WTC11 (cell line): Measurements from ENCODE around the gene SART1. TPM values are rescaled to one million over a fixed set of nuclear protein-coding genes. Genes with fewer than 3 reads are reported as not detected.

Source experiments
- ATAC-seq: fragments of 200-7000 bp; cut with Tn5 transposase; 2 replicates; pipeline ENCODE4 v1.10.0; 2021; ENCODE audit warnings: mild to moderate bottlenecking, moderate library complexity
- CTCF ChIA-PET: fragments of 300-600 bp; sonication (Branson Sonifier 250); formaldehyde crosslinking; loops from one replicate; lab custom pipeline; 2021; ENCODE audit warnings: antibody characterized with exemption; lab: Charles Lee
- POLR2A ChIA-PET: fragments of 350-600 bp; sonication (Branson Sonifier 250); formaldehyde crosslinking; loops from one replicate; lab custom pipeline; 2021; ENCODE audit warnings: antibody characterized with exemption; lab: Charles Lee
- DNase-seq: peaks from one replicate; pipeline ENCODE4 v3.0.0; 2021; ENCODE audit warnings: low spot score
- H3K27ac Mint-ChIP-seq: 2 replicates; pipeline ENCODE4 v1.8.0; 2021; ENCODE audit warnings: mixed read lengths
- H3K27me3 Mint-ChIP-seq: 2 replicates; pipeline ENCODE4 v1.8.0; 2021; ENCODE audit warnings: low read depth, mild to moderate bottlenecking, moderate library complexity, mixed read lengths
- H3K36me3 Mint-ChIP-seq: 2 replicates; pipeline ENCODE4 v1.8.0; 2021; ENCODE audit warnings: mixed read lengths
- H3K4me1 Mint-ChIP-seq: 2 replicates; pipeline ENCODE4 v1.8.0; 2022; ENCODE audit warnings: mixed read lengths
- H3K4me3 Mint-ChIP-seq: 2 replicates; pipeline ENCODE4 v1.8.0; 2021; ENCODE audit warnings: mild to moderate bottlenecking, moderate library complexity, mixed read lengths
- H3K9me3 Mint-ChIP-seq: 2 replicates; pipeline ENCODE4 v1.8.0; 2021; ENCODE audit warnings: mixed read lengths
- CBFB ChIP-seq: sonication (generic); formaldehyde crosslinking; IDR thresholded peaks from 2 replicates; pipeline ENCODE4 v1.8.1; 2022; ENCODE audit warnings: mild to moderate bottlenecking, low read depth, missing genetic modification reagents
- CDX4 ChIP-seq: fragments of 250-450 bp; sonication (Bioruptor Pico); IDR thresholded peaks from 2 replicates; pipeline ENCODE4 v1.9.0; 2021; ENCODE audit warnings: moderate library complexity, mild to moderate bottlenecking, inconsistent platforms, borderline replicate concordance
- CREM ChIP-seq: sonication (generic); formaldehyde crosslinking; IDR thresholded peaks from 2 replicates; pipeline ENCODE4 v1.8.1; 2022; ENCODE audit warnings: mild to moderate bottlenecking, missing genetic modification reagents, moderate library complexity
- ELF4 ChIP-seq: sonication (generic); formaldehyde crosslinking; IDR thresholded peaks from 2 replicates; pipeline ENCODE4 v1.8.1; 2022; ENCODE audit warnings: low read depth, mild to moderate bottlenecking, moderate library complexity, missing genetic modification reagents
- FOXP1 ChIP-seq: sonication (generic); formaldehyde crosslinking; IDR thresholded peaks from 2 replicates; pipeline ENCODE4 v1.8.0; 2022; ENCODE audit warnings: missing genetic modification reagents, mild to moderate bottlenecking, moderate library complexity, borderline replicate concordance
- FOXP4 ChIP-seq: sonication (generic); formaldehyde crosslinking; IDR thresholded peaks from 2 replicates; pipeline ENCODE4 v1.8.0; 2022; ENCODE audit warnings: mild to moderate bottlenecking, missing genetic modification reagents
- HMGA2 ChIP-seq: fragments of 250-450 bp; sonication (Bioruptor Pico); IDR thresholded peaks from 2 replicates; pipeline ENCODE4 v1.4.0; 2021; ENCODE audit warnings: mild to moderate bottlenecking, moderate library complexity
- HMGXB4 ChIP-seq: sonication (generic); formaldehyde crosslinking; IDR thresholded peaks from 2 replicates; pipeline ENCODE4 v1.8.1; 2023; ENCODE audit warnings: mild to moderate bottlenecking, moderate library complexity, missing genetic modification reagents
- MAX ChIP-seq: sonication (generic); formaldehyde crosslinking; IDR thresholded peaks from 2 replicates; pipeline ENCODE4 v1.8.0; 2022; ENCODE audit warnings: mild to moderate bottlenecking, missing genetic modification reagents
- MLX ChIP-seq: sonication (generic); formaldehyde crosslinking; IDR thresholded peaks from 2 replicates; pipeline ENCODE4 v1.8.1; 2023; ENCODE audit warnings: mild to moderate bottlenecking, missing genetic modification reagents, moderate library complexity
- MYBL2 ChIP-seq: sonication (generic); formaldehyde crosslinking; IDR thresholded peaks from 2 replicates; pipeline ENCODE4 v1.8.1; 2023; ENCODE audit warnings: mild to moderate bottlenecking, moderate library complexity, missing genetic modification reagents
- NFYB ChIP-seq: sonication (generic); formaldehyde crosslinking; conservative IDR thresholded peaks from 2 replicates; pipeline ENCODE4 v1.8.0; 2022; ENCODE audit warnings: low read depth, missing genetic modification reagents
- OVOL2 ChIP-seq: fragments of 250-450 bp; sonication (Bioruptor Pico); IDR thresholded peaks from 2 replicates; pipeline ENCODE4 v1.9.0; 2021; ENCODE audit warnings: mild to moderate bottlenecking, borderline replicate concordance
- SP1 ChIP-seq: sonication (generic); formaldehyde crosslinking; conservative IDR thresholded peaks from 2 replicates; pipeline ENCODE4 v1.8.1; 2022; ENCODE audit warnings: missing genetic modification reagents
- ZBTB21 ChIP-seq: sonication (generic); formaldehyde crosslinking; IDR thresholded peaks from 2 replicates; pipeline ENCODE4 v1.8.1; 2023; ENCODE audit warnings: mild to moderate bottlenecking, missing genetic modification reagents, borderline replicate concordance
- ZNF138 ChIP-seq: sonication (generic); formaldehyde crosslinking; conservative IDR thresholded peaks from 2 replicates; pipeline ENCODE4 v1.8.1; 2022; ENCODE audit warnings: mild to moderate bottlenecking, moderate library complexity, missing genetic modification reagents
- ZNF263 ChIP-seq: sonication (generic); formaldehyde crosslinking; IDR thresholded peaks from 2 replicates; pipeline ENCODE4 v1.8.1; 2022; ENCODE audit warnings: low read depth, mild to moderate bottlenecking, moderate library complexity, missing genetic modification reagents
- ZSCAN18 ChIP-seq: fragments of 250-450 bp; sonication (Bioruptor Pico); IDR thresholded peaks from 2 replicates; pipeline ENCODE4 v2.1.2; 2022; ENCODE audit warnings: mild to moderate bottlenecking, moderate library complexity
- total RNA-seq: library from RNA; stranded (reverse); gene quantifications from 3 replicates; pipeline ENCODE4 v1.2.3, GENCODE V29; 2021
- TF ChIP-seq, protein P1 (sequence below): sonication (generic); formaldehyde crosslinking; IDR thresholded peaks from 2 replicates; pipeline ENCODE4 v1.8.1; 2022; ENCODE audit warnings: missing genetic modification reagents, borderline replicate concordance
- TF ChIP-seq, protein P2 (sequence below): sonication (generic); formaldehyde crosslinking; conservative IDR thresholded peaks from 2 replicates; pipeline ENCODE4 v1.8.1; 2022; ENCODE audit warnings: mild to moderate bottlenecking, missing genetic modification reagents
- TF ChIP-seq, protein P3 (sequence below): sonication (generic); formaldehyde crosslinking; IDR thresholded peaks from 2 replicates; pipeline ENCODE4 v1.8.0; 2023; ENCODE audit warnings: mild to moderate bottlenecking, missing genetic modification reagents

SART1 gene
- total RNA-seq, 1 experiment from 2014 or later = 57.0 TPM

- TF ChIP-seq HMGXB4 (CRISPR knock-in tag) (peak; percentile 36; the same call in 1 of the 2 replicates), OVOL2 (no peak), ZBTB21 (0 out of 2 replicates have a peak, but pooled peaks have one; percentile 41), FOXP1 (CRISPR knock-in tag) (peak; percentile 34; the same call in 1 of the 2 replicates), HMGA2 (CRISPR knock-in tag) (no peak), MAX (CRISPR knock-in tag) (peak; percentile 75; the same call in 1 of the 2 replicates), FOXP4 (peak; percentile 49; the same call in 1 of the 2 replicates), CBFB (CRISPR knock-in tag) (no peak), ZNF263 (CRISPR knock-in tag) (0 out of 2 replicates have a peak, but pooled peaks have one; percentile 29), SP1 (CRISPR knock-in tag) (0 out of 2 replicates have a peak, but pooled peaks have one; percentile 19), ZNF138 (CRISPR knock-in tag) (peak; percentile 51; the same call in 1 of the 2 replicates)
- TF ChIP-seq, protein P1, sequence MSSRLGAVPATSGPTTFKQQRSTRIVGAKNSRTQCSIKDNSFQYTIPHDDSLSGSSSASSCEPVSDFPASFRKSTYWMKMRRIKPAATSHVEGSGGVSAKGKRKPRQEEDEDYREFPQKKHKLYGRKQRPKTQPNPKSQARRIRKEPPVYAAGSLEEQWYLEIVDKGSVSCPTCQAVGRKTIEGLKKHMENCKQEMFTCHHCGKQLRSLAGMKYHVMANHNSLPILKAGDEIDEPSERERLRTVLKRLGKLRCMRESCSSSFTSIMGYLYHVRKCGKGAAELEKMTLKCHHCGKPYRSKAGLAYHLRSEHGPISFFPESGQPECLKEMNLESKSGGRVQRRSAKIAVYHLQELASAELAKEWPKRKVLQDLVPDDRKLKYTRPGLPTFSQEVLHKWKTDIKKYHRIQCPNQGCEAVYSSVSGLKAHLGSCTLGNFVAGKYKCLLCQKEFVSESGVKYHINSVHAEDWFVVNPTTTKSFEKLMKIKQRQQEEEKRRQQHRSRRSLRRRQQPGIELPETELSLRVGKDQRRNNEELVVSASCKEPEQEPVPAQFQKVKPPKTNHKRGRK (CRISPR knock-in tag) = no peak
These were observed 50.3 kb downstream of the SART1 start, which contains the start of gene CST6 (continued) for GRCh38 chr11:66011785-66012303.

DNA sequence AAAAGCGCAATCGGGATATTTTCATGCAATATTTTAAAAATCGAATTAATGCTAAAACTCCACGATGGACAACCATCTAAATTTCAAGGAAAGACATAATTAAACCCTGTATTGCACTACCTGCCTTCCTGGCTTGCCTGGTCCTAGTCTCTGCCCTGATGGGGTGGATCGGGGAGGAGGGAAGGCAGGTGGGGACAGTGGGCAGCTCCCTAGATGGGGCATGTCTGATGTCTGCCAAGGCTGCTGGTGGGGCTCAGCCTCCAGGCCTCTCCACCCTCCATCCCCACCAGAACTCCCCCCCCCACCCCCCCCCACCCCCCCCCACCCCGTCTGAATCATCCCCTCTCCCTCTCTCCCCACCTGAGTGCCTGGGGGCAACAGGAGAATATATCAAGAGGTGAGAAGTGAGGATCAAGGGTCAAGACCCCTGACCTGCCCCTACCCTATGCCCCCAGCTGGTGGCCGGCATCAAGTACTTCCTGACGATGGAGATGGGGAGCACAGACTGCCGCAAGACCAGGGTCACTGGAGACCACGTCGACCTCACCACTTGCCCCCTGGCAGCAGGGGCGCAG is 50.9 kb downstream of the SART1 start:
- H3K4me3 Mint-ChIP-seq = no peak overlapping the region
- POLR2A ChIA-PET = interaction anchor here (0.6 to 1.5 kb wide), 2 partner anchors 124 to 125 kb away, joined by 3 to 8 read pairs; partner anchors contain the start of gene FIBP

More for the DNA sequence above, 50.9 kb downstream of the SART1 start:
- H3K36me3 Mint-ChIP-seq = no peaks in the 10 kb centered on the region
- no peak for ATAC-seq
- peaks cover 1% of the 10 kb centered on the region; the same call in 1 of the 2 replicates for H3K4me1 Mint-ChIP-seq
- peaks cover 22% of the 10 kb centered on the region for H3K27me3 Mint-ChIP-seq
- TF ChIP-seq ZSCAN18 (CRISPR knock-in tag) (no peak), ELF4 (CRISPR knock-in tag) (no peak), MYBL2 (no peak), CDX4 (CRISPR knock-in tag) (no peak), MLX (CRISPR knock-in tag) (no peak), NFYB (CRISPR knock-in tag) (no peak), CREM (no peak)
- TF ChIP-seq, protein P2, sequence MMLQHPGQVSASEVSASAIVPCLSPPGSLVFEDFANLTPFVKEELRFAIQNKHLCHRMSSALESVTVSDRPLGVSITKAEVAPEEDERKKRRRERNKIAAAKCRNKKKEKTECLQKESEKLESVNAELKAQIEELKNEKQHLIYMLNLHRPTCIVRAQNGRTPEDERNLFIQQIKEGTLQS (CRISPR knock-in tag) = no peak
- TF ChIP-seq, protein P3, sequence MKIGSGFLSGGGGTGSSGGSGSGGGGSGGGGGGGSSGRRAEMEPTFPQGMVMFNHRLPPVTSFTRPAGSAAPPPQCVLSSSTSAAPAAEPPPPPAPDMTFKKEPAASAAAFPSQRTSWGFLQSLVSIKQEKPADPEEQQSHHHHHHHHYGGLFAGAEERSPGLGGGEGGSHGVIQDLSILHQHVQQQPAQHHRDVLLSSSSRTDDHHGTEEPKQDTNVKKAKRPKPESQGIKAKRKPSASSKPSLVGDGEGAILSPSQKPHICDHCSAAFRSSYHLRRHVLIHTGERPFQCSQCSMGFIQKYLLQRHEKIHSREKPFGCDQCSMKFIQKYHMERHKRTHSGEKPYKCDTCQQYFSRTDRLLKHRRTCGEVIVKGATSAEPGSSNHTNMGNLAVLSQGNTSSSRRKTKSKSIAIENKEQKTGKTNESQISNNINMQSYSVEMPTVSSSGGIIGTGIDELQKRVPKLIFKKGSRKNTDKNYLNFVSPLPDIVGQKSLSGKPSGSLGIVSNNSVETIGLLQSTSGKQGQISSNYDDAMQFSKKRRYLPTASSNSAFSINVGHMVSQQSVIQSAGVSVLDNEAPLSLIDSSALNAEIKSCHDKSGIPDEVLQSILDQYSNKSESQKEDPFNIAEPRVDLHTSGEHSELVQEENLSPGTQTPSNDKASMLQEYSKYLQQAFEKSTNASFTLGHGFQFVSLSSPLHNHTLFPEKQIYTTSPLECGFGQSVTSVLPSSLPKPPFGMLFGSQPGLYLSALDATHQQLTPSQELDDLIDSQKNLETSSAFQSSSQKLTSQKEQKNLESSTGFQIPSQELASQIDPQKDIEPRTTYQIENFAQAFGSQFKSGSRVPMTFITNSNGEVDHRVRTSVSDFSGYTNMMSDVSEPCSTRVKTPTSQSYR (CRISPR knock-in tag) = no peak
- CTCF ChIA-PET = interaction anchor here (0.6 to 3.5 kb wide), 10 partner anchors 10 to 159 kb away, joined by 3 to 42 read pairs (median 8); partner anchors contain the start of genes BANF1, EIF1AD, FIBP and MUS81
- no peak for DNase-seq
- H3K27ac Mint-ChIP-seq = no peak overlapping the region
- no peaks in the 10 kb centered on the region for H3K9me3 Mint-ChIP-seq
